Inflammatory macrophage (primary cell): ENCODE data around the gene KRTAP1-5.
"Not testable (repeated sequence)": the region's sequence is repeated elsewhere in the genome, so short reads cannot be mapped to it uniquely, and the experiment has no call there.

ENCODE experiments used
- DNase-seq, 2 donors: peaks; one replicate each; pipeline ENCODE4 v3.0.0-alpha.2; 2020 to 2022

The KRTAP1-5 gene

DNA sequence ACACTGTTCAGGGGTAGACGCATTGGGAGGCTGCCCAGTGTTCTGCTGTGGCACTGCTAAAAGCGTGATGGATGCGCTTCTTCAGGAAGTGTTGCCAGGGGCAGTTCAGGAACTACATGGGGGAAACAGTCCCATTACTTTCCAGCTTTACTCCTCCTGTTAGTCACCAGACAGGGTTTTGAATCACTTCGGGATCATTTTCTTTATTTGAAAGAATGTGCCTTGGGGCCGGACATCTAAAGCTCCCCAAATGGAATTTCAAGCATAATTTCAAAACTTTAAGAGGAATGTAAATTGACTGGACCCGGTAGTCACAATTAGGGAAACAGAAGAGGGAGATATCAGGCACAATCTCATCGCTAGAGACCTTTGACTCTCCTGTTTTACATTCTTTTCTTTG, 21.4 kb upstream of the KRTAP1-5 start:
- no peak for DNase-seq

DNA sequence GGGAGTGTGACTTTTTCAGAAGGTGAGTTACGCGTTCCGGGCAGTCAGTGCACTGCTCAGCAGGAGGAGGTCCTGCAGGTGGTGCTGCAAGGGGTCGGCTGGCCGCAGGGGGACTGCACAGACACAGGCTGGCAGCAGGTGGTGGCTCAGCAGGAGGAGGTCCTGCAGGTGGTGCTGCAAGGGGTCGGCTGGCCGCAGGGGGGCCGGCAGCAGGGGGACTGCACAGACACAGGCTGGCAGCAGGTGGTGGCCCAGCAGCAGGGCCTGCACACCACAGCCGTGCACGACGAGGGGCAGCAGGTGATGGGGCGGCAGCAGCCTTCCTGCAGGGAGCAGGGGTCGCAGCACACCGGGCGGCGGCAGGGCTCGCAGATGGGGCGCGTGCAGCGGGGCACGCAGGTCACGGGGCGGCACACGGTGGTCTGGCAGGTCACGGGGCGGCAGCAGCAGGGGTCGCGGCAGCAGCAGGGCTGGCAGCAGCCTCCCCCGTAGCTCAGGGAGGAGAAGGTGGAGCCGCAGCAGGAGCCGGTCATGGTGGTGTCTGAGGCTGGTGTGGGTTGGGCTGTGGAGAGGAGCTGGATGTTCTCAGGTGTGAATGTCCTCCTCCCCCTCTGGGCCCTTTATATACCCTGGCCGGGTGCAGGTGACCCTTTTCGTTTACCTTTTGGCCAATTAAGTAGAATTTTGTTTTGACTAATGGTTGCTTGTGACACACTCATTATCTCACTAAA, 19.9 kb upstream of the KRTAP1-5 start, which contains the start of gene KRTAP2-1:
Gene KRTAP2-1 (minus strand): TSS at position 582 of the 731 bp plus-strand sequence. CDS start 49 bp downstream, at position 533.
- DNase-seq = not testable (repeated sequence)

DNA sequence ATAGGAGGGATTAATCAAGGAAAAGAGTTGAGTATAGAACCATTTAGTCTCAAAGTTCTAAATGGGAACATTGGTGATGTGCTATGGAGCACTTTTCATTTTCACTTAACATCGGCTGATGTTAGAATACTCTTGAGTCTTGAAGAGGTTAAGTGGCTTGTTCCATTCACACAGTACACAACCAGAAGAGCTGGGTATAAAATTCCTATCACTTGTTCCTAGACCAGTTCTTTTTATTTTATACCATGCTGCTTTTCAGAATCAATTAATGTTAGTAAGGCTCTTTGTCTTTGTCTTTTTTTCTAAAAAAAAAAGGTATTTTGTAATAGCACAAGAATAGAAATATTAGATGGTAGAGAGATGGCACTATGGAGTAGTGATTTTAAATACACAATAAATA, 15.9 kb upstream of the KRTAP1-5 start:
- DNase-seq = no peak

DNA sequence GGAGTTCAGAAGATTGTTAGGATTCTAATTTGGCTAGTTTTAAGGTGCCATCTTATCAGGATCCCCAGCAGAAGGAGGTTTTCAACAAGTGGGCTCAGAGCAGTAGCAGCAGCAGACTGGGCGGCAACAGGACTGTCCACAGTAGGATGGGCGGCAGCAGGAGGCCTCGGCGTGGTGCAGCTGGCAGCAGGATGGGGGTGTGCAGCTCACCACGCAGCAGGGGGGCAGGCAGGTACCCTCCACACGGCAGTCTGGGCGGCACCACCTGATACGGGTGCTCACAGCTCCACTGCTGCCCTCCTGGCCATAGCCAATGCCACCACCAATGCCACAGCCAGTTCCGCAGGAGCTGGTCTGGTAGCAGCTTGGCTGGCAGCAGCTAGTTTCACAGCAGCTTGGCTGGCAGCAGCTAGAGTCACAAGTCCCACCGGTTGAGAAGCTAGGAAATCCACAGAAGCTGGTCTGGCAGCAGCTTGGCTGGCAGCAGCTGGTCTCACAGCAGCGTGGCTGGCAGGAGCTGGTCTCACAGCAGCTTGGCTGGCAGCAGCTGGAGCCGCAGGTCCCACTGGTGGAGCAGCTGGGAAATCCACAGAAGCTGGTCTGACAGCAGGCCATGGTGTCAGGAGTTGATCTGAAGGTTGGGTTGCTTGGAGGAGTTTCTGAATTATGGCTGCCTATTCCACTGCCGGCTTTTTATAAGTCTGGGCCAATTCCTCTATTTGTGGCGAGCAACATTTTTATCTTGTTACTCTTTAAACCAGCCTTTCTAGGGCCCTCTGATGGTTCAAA, 14.0 kb upstream of the KRTAP1-5 start, which contains the start of gene KRTAP1-1:
Gene KRTAP1-1 (minus strand): TSS at position 668 of the 789 bp plus-strand sequence. CDS start 53 bp downstream, at position 615.
- not testable (repeated sequence) for DNase-seq

DNA sequence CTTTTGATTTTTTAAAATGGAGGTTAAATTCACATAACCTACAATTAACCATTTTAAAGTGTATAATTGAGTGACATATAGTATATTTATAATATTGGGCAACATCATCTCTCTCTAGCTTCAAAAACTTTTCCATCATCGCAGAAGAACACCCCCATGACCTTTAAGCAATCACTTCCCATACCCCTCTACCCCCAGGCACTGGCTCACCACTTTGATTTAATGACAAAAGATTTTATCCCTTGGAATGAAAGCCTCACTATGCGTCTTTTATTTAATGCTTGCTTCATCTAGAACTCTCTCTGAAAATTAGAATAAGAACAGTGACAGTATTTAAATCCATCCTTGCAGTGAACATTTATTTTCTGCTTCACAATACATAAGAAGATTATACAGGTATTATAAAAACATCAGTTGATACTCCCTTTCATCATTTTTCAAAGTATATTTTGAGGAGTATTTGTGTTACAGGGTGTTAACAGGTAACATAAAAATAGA, 10.9 kb upstream of the KRTAP1-5 start:
- no peak for DNase-seq

DNA sequence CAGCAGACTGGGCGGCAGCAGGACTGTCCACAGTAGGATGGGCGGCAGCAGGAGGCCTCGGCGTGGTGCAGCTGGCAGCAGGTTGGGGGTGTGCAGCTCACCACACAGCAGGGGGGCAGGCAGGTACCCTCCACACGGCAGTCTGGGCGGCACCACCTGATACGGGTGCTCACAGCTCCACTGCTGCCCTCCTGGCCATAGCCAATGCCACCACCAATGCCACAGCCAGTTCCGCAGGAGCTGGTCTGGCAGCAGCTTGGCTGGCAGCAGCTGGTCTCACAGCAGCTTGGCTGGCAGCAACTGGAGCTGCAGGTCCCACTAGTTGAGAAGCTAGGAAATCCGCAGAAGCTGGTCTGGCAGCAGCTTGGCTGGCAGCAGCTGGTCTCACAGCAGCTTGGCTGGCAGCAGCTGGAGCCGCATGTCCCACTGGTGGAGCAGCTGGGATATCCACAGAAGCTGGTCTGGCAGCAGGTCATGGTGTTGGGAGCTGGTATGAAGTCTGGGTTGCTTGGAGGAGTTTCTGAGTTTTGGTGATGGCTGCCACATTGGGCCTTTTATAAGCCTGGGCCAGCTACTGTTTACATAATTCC, 7.4 kb upstream of the KRTAP1-5 start, which contains the start of gene KRTAP1-3:
Gene KRTAP1-3 (minus strand): TSS at position 529 of the 590 bp plus-strand sequence. CDS start 53 bp downstream, at position 476.
- DNase-seq = not testable (repeated sequence)

DNA sequence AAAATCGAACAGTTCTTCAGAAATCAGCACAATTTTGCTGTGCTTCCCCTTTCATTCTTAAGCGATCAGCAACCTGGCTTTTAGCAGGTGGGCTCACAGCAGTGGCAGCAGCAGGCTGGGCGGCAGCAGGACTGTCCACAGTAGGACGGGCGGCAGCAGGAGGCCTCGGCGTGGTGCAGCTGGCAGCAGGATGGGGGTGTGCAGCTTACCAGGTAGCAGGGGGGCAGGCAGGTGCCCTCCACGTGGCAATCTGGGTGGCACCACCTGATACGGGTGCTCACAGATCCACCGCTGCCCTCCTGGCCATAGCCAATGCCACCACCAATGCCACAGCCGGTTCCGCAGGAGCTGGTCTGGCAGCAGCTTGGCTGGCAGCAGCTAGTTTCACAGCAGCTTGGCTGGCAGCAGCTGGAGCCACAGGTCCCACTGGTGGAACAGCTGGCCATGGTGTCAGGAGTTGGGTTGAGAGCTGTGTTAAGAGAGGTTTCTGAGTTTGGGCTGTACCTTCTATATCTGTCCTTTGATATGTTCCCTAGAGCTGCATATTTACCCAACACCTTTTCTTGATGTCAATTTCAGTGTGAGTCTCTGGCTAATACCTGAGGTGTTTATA, 2.7 kb upstream of the KRTAP1-5 start, which contains the start of gene KRTAP1-4:
Gene KRTAP1-4 (minus strand): TSS at position 563 of the 613 bp plus-strand sequence. CDS start 117 bp downstream, at position 446.
- no peak for DNase-seq

DNA sequence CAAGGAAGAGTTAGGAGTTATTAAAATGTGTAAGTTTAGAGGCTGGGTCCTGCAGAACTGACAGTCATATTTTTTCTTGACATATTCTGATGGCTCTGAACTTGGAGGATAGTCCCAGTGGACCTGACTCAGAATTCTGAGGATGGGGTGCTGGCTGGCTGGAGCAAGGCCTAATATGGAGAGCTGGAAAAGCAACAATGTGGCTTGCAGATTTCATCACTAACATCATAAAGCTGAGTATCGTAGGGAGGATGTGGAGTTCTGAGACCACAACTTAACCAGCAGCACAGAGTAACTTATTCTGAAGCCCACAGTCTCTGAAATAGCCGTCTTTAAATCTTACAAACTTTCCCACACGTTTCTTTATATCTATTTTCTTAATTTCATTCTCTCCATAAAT, 2.3 kb downstream of the KRTAP1-5 start:
- DNase-seq = no peak

DNA sequence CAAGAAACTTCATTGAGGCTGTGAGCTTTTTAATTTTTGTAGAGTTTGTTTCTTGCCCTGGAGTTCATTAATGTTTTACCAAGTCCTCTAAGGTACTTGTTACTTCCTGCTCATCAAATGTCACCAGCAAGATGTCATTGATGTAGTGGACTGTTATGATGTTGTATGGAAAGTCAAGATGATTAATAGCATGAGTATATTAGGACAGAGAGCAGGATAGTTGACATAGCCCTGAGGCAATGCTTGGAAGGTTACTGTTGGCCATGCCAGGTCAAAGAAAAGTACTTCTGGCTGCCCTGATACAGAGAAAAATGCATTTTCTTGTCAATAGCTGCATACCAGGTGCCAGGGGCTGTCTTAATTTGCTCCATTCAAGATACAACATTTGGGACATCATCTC, 6.7 kb downstream of the KRTAP1-5 start:
- no peak for DNase-seq

DNA sequence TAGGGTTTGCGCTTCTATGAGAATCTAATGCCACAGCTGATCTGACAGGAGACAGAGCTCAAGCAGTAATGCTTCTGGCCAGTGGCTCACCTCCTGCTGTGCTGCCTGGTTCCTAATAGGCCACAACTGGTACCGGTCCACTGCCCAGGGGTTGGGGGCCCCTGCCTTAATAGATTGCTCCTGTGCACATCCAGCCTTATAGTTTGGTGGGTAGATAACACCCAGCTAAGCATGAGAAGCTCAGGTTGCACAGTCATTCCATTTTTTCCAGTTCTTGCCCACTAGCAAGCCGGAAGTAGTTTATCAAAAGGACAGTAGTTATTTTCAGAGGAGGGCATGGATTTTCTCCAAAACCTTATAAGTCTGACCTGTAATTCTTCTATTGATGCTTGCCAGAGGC, 7.6 kb downstream of the KRTAP1-5 start:
- no peak for DNase-seq

DNA sequence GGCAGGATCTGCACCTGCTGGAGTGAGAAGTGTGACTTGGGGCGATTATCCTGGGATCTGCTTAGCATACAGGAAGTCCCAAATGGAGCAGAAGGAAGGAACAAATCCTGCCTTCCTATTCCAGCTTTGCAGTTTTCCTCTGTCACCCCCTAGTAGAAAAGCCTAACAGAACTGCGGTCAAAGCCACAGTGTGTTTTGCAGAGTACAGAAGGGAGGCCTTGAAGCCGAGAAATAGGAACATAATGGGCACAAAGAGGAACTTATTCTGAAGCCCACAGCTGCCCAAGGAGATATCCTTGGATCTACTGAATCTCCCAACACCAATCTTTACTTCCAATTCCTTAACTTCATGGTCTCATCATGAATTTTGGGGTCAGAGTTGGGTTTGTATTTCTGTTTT, 8.5 kb downstream of the KRTAP1-5 start:
- DNase-seq = peak in 1 of 2 donors; percentile 4

DNA sequence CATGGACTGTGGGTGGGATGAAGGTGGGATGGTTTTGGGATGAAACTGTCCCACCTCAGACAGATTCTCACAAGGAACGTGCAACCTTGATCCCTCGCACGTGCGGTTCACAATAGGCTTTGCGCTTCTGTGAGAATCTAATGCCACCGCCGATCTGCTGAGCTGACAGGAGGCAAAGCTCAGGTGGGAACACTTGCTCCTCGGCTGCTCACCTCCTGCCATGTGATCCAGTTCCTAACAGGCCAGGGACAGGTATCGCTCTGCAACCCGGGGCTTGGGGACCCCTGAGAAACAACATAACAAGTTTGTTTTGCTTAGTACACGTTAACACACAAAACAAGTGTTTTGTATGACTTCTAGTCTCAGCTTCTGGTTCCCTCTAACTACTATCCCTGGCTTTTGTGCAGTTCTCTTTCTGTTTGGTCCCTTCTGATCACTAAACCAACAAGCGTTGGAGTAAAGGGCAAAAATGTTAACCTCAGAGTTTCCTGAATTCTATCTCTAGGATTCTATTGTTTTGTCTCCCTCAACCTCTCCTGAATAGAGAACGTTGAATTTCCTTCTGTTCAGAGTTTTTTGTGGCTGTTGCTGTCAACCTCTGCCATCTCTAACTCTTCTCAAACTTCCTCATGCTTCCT, 10.3 kb downstream of the KRTAP1-5 start:
- DNase-seq = no peak

DNA sequence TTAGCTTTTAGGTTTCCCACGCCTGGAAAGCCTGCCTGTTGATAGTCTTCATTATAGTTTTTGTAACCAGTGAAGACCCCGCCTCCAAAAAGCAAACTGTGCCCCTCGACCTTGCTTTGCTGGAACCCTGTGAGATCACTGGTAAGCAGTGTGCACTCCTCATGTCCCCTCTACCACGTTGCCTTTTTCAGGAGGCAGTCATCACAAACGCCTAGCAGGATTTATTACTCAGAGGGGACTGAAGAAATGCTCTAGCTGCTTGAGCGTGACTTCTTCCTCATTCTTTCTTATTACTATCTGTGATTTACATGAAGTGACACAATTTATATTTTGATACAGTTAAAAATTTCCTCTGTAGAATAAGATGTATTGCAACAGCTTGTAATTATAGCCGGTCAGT, 11.6 kb downstream of the KRTAP1-5 start:
- no peak for DNase-seq

DNA sequence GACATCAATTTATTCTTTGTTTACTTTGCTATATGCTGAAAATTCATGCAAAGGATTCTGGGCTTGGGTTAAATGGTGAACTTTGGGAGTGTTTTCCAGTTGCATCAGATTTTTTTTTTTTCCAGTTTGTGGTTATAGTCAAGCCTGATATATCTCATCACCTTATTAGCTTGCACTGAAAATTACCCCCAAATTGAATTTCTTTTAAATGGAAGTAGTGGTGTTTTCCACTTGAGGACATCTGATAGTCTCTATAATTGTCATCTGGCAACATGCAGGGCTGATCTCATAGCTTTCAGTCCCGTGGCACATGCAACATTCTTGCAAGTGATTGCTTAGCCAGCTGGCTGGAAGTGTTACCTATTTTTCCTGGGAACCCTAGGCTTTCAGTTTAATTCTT, 13.4 kb downstream of the KRTAP1-5 start:
- DNase-seq = no peak

DNA sequence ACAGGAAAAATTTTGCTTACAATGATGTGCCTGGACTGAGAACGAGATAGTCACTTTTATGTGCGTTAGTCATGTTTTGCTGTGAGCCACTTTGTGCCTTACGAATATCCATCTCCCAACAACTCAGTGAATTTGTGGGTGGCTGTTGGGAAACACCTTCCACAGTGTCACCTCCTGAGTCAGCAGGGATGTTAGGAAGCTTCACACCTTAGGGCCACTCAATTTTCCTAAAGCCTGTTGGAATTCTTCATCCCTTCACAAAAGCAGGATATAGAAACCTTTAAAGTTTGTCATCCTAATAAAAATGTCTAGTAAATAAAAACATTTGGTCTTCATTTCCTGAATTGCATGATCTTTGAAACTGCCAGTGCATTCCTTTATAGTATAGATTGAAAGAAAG, 13.8 kb downstream of the KRTAP1-5 start:
- DNase-seq = no peak

DNA sequence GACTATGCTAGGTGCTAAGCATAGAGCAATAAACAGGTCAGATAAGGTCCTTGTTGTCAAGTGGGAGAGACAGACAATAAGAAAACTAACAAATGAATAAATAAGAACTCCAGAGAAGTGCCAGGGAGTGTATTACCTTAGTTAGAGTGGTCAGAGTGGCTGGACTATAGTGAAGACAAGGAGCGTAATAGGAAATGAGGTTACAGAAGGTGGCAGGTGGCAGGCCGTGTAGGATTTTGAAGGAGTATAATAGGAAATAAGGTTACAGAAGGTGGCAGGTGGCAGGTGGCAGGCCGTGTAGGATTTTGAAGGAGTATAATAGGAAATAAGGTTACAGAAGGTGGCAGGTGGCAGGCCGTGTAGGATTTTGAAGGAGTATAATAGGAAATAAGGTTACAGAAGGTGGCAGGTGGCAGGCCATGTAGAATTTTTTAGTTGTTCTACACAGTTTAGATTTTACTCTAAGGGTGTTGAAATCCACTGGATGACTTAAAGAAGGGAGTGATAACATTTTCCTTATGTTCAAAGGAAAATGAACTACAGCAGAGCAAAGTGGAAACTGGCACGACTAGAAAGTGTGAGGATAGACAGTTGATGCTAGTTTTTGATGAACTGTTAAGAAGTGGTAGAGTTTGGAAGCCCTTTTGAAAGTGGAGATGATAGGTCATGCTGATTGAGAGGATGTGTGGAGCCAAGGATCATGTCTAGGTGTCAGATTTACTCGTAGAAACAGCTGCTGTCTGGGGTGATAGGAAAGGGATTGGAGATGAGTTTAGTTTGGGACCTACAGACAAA, 14.5 kb downstream of the KRTAP1-5 start:
- DNase-seq = no peak

DNA sequence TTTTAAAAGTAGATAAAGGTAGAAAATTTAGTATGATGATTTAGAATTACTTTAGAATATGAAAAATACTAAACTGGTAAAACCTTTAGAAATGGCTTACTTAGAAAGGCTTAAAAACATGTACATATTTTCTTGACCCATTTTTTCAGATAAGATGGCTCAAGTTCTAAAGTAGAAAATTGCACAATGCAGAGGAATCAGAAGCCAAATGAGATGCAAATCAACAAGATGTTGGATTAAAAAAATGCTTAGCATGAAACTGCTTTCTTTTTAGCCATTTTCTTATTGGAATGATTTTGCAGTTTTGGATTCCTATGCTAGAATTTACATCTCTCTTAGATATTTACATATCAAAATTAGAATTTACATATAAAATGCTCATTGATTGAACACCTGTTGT, 16.6 kb downstream of the KRTAP1-5 start:
- no peak for DNase-seq

DNA sequence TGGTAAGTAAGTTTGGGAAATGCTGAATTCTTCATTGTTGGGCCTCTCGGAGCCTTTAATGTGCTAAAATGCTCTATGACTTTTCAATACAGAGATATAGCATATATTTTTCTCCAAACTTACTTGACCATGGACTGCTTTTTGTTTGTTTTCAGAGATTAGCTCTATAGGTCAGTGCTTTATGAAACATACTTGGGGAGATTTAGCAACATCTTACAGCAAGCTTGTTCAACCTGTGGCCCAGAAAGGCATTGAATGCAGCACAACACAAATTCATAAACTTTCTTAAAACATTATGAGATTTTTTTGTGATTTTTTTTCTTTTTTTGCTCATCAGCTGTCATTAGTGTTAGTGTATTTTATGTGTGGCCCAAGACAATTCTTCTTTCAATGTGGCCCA, 17.1 kb downstream of the KRTAP1-5 start:
- no peak for DNase-seq

DNA sequence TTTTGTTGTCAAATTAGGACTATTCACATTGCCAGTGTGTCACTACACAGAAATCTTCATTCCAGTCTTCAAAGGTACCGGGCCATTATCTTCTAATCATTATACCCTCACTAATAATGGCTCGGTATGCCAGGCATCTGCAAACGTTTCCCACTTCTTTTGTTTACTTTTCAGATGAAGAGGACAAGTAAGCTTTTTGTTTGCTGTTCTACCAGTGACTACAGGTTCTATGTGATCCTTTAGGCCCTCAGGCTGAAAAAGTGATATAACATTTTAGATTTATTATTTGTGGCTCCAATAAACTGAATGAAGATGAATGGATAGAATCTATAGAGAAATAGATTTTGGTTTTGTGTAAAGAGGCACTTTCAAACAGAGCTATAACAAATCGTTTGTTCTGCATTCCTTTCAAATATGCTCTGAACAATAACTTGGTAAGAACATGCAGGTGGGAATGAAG, 17.7 kb downstream of the KRTAP1-5 start:
- DNase-seq = no peak

DNA sequence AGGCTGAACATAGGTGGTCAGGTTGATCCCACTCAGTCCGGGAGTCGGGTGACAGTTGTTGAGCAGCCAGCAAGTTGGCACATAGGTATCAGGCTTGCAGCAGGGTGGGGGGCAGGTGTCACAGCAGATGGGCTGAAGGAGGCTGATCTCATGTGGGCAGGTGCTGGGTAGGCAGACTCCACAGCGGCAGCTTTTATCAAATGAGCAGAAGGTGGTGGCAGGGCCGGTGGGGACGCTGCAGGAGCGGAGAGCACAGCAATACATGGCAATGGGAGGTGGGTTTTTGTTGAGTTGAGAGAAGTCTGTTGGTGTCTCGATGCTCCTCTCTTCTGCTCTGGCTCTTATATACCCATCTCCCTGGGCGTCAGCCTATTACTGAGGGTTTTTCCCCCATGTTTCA, 18.2 kb downstream of the KRTAP1-5 start, which contains the start of gene KRTAP3-1:
Gene KRTAP3-1 (minus strand): TSS at position 318 of the 400 bp plus-strand sequence. CDS start 54 bp downstream, at position 264.
- no peak for DNase-seq

DNA sequence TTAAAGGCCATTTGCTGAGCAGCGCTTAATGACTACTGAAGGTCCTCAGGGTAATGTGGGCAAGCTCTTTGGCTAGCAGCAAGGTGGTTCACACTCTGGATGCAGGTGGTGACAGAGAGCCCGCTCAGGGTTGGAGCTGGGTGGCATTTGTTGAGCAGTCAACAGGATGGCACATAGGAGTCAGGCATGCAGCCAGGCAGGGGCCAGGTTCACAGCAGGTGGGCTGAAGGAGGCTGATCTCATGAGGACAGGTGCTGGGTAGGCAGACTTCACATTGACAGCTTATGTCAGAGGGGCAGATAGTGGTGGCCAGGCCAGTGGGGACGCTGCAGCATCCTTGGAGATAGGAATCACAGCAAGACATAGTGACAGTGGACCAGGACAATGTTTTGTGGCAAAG, 22.6 kb downstream of the KRTAP1-5 start:
- DNase-seq = no peak
